ENCODE data around the gene TGM1. TPM values are rescaled to one million over a fixed set of nuclear protein-coding genes. Genes with fewer than 3 reads are reported as not detected.

Gene TGM1
- total and polyA plus RNA-seq, 4 donors = 0.28 to 1.5 (median 0.76) TPM

DNA sequence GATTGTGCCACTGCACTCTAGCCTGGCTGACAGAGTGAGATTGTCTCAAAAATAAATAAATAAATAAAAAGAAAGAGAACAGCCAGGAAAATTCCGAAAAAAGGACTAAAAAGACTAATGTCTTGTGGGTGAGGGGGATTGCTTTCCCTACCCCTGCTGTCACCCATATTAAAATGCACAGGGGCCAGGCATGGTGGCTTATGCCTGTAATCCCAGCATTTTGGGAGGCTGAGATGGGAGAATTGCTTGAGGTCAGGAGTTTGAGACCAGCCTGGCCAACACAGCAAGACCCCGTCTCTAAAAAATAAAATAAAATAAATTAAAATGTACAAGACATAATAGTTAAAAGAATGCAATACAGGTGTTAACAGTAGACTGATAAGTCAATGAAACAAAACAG, 30.5 kb upstream of the TGM1 start:
- H3K9ac ChIP-seq (ENCODE audit: low read depth in 1 of 2, low read length in 2 of 2) = no peak overlapping the region
- 88% methylated on average over 2 of the region's 2 CpGs for WGBS
- no peak overlapping the region for H3K4me3 ChIP-seq (ENCODE audit: low read depth in 1 of 3, low read length in 3 of 3)
- TF ChIP-seq HNF4A (conservative IDR thresholded peaks at IDR 0.05) (no peak), FOXA2 (IDR thresholded peaks at IDR 0.05) (no peak), EGR1 (IDR thresholded peaks at IDR 0.05; ENCODE audit: low read depth in 2 of 2) (no peak), YY1 (IDR thresholded peaks at IDR 0.05) (no peak), RXRA (IDR thresholded peaks at IDR 0.05) (no peak), RAD21 (IDR thresholded peaks at IDR 0.05) (no peak), NR2F2 (IDR thresholded peaks at IDR 0.05) (no peak), HNF4G (IDR thresholded peaks at IDR 0.05) (no peak), GABPA (IDR thresholded peaks at IDR 0.05 in 1 of 2, conservative IDR thresholded peaks at IDR 0.05 in 1 of 2) (no peak)
- TF ChIP-seq, protein P1, sequence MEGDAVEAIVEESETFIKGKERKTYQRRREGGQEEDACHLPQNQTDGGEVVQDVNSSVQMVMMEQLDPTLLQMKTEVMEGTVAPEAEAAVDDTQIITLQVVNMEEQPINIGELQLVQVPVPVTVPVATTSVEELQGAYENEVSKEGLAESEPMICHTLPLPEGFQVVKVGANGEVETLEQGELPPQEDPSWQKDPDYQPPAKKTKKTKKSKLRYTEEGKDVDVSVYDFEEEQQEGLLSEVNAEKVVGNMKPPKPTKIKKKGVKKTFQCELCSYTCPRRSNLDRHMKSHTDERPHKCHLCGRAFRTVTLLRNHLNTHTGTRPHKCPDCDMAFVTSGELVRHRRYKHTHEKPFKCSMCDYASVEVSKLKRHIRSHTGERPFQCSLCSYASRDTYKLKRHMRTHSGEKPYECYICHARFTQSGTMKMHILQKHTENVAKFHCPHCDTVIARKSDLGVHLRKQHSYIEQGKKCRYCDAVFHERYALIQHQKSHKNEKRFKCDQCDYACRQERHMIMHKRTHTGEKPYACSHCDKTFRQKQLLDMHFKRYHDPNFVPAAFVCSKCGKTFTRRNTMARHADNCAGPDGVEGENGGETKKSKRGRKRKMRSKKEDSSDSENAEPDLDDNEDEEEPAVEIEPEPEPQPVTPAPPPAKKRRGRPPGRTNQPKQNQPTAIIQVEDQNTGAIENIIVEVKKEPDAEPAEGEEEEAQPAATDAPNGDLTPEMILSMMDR (IDR thresholded peaks at IDR 0.05; ENCODE audit: low read depth, low read length, missing input control) = no peak
- TF ChIP-seq, protein P2, sequence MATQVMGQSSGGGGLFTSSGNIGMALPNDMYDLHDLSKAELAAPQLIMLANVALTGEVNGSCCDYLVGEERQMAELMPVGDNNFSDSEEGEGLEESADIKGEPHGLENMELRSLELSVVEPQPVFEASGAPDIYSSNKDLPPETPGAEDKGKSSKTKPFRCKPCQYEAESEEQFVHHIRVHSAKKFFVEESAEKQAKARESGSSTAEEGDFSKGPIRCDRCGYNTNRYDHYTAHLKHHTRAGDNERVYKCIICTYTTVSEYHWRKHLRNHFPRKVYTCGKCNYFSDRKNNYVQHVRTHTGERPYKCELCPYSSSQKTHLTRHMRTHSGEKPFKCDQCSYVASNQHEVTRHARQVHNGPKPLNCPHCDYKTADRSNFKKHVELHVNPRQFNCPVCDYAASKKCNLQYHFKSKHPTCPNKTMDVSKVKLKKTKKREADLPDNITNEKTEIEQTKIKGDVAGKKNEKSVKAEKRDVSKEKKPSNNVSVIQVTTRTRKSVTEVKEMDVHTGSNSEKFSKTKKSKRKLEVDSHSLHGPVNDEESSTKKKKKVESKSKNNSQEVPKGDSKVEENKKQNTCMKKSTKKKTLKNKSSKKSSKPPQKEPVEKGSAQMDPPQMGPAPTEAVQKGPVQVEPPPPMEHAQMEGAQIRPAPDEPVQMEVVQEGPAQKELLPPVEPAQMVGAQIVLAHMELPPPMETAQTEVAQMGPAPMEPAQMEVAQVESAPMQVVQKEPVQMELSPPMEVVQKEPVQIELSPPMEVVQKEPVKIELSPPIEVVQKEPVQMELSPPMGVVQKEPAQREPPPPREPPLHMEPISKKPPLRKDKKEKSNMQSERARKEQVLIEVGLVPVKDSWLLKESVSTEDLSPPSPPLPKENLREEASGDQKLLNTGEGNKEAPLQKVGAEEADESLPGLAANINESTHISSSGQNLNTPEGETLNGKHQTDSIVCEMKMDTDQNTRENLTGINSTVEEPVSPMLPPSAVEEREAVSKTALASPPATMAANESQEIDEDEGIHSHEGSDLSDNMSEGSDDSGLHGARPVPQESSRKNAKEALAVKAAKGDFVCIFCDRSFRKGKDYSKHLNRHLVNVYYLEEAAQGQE (IDR thresholded peaks at IDR 0.05) = no peak
- TF ChIP-seq, protein P3, sequence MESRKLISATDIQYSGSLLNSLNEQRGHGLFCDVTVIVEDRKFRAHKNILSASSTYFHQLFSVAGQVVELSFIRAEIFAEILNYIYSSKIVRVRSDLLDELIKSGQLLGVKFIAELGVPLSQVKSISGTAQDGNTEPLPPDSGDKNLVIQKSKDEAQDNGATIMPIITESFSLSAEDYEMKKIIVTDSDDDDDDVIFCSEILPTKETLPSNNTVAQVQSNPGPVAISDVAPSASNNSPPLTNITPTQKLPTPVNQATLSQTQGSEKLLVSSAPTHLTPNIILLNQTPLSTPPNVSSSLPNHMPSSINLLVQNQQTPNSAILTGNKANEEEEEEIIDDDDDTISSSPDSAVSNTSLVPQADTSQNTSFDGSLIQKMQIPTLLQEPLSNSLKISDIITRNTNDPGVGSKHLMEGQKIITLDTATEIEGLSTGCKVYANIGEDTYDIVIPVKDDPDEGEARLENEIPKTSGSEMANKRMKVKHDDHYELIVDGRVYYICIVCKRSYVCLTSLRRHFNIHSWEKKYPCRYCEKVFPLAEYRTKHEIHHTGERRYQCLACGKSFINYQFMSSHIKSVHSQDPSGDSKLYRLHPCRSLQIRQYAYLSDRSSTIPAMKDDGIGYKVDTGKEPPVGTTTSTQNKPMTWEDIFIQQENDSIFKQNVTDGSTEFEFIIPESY (IDR thresholded peaks at IDR 0.05) = no peak
- TF ChIP-seq, protein P4, sequence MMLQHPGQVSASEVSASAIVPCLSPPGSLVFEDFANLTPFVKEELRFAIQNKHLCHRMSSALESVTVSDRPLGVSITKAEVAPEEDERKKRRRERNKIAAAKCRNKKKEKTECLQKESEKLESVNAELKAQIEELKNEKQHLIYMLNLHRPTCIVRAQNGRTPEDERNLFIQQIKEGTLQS (IDR thresholded peaks at IDR 0.05) = no peak
- DNase-seq (ENCODE audit: low spot score) = no peak
- H3K27ac ChIP-seq (ENCODE audit: low read depth in 1 of 2, low read length in 2 of 2) = no peak overlapping the region
- peaks cover 5 to 39% (median 25%) of the 10 kb centered on the region in 4 donors for H3K36me3 ChIP-seq (ENCODE audit: control insufficient read depth in 4 of 4, insufficient read depth in 3 of 4, low read depth in 1 of 4, low read length in 3 of 4)
- H3K4me1 ChIP-seq (ENCODE audit: control insufficient read depth in 4 of 4, insufficient read depth in 4 of 4, low read length in 3 of 4) = peaks cover 2 to 60% (median 56%) of the 10 kb centered on the region in 4 donors
- H3K9me3 ChIP-seq (ENCODE audit: control insufficient read depth in 4 of 4, low read length in 3 of 4) = no peaks in the 10 kb centered on the region
- H3K27me3 ChIP-seq (ENCODE audit: control insufficient read depth in 4 of 4, insufficient read depth in 4 of 4, low read length in 3 of 4) = no peaks in the 10 kb centered on the region

DNA sequence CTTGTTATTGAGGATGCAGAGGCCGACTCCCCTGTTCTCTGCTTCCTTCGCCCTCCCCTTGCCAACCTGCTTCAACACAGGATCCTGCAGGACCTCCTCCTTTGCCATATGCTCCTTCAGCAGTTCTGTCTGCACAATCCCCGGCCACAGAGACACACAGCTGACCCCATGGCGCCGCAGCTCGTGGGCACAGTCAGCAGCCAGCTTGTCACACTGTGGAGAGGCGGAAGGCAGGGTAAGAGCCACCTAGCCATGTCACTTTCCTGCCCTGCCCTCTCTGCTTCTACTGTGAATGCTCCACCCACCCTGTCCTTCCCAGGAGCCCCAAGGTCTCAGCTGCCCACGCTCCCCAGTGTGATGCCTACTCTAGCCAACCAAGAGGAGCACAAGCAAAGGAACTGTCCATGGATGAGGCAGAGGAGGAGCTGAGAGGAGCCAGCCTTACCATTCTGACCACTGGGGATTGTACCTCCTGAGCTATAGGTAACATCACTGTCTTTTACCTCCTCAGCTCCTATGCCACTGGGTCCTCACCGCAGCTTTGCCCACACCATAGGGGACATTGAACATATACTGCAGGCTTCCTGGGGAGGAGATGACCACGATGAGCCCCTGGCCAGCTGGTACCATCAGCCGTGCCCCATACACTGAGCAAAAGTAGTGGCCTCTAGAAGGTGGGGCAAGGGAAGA, 29.3 kb upstream of the TGM1 start:
- H3K27ac ChIP-seq (ENCODE audit: low read depth in 1 of 2, low read length in 2 of 2) = no peak overlapping the region
- H3K9me3 ChIP-seq (ENCODE audit: control insufficient read depth in 4 of 4, low read length in 3 of 4) = no peaks in the 10 kb centered on the region
- H3K9ac ChIP-seq (ENCODE audit: low read depth in 1 of 2, low read length in 2 of 2) = no peak overlapping the region
- TF ChIP-seq GABPA (IDR thresholded peaks at IDR 0.05 in 1 of 2, conservative IDR thresholded peaks at IDR 0.05 in 1 of 2) = no peak
- no peak for TF ChIP-seq EGR1 (IDR thresholded peaks at IDR 0.05; ENCODE audit: low read depth in 2 of 2)
- TF ChIP-seq, protein P4 (IDR thresholded peaks at IDR 0.05) = no peak
- TF ChIP-seq, protein P5, sequence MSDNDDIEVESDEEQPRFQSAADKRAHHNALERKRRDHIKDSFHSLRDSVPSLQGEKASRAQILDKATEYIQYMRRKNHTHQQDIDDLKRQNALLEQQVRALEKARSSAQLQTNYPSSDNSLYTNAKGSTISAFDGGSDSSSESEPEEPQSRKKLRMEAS (IDR thresholded peaks at IDR 0.05) = no peak
- TF ChIP-seq NR2F2 (IDR thresholded peaks at IDR 0.05) = no peak
- no peak for TF ChIP-seq HNF4A (conservative IDR thresholded peaks at IDR 0.05)
- no peak for TF ChIP-seq TAF1 (conservative IDR thresholded peaks at IDR 0.05)
- no peak for TF ChIP-seq RAD21 (IDR thresholded peaks at IDR 0.05)
- TF ChIP-seq, protein P3 (IDR thresholded peaks at IDR 0.05) = no peak
- TF ChIP-seq, protein P2 (IDR thresholded peaks at IDR 0.05) = no peak
- TF ChIP-seq JUND (IDR thresholded peaks at IDR 0.05) = no peak
- H3K4me3 ChIP-seq (ENCODE audit: low read depth in 1 of 3, low read length in 3 of 3) = no peak overlapping the region
- no peak for DNase-seq (ENCODE audit: low spot score)
- peaks cover 5 to 39% (median 25%) of the 10 kb centered on the region in 4 donors for H3K36me3 ChIP-seq (ENCODE audit: control insufficient read depth in 4 of 4, insufficient read depth in 3 of 4, low read depth in 1 of 4, low read length in 3 of 4)
- H3K27me3 ChIP-seq (ENCODE audit: control insufficient read depth in 4 of 4, insufficient read depth in 4 of 4, low read length in 3 of 4) = no peaks in the 10 kb centered on the region
- H3K4me1 ChIP-seq (ENCODE audit: control insufficient read depth in 4 of 4, insufficient read depth in 4 of 4, low read length in 3 of 4) = peaks cover 2 to 48% (median 47%) of the 10 kb centered on the region in 4 donors
- WGBS = 85% methylated on average over 11 of the region's 11 CpGs

Measured in liver (tissue), 9 donors.